ENCODE results near the gene MAP3K20. TPM values are rescaled to one million over a fixed set of nuclear protein-coding genes. Genes with fewer than 3 reads are reported as not detected.

Gene MAP3K20
- total RNA-seq, 2 donors from 2014 or later = 22.6 to 38.9 TPM

- TF ChIP-seq CTCF (IDR thresholded peaks at IDR 0.05) = no peak
- no peaks in the 10 kb centered on the region for H3K4me1 ChIP-seq
- H3K27me3 ChIP-seq = no peaks in the 10 kb centered on the region
- no peaks in the 10 kb centered on the region for H3K9me3 ChIP-seq
- no peaks in the 10 kb centered on the region for H3K36me3 ChIP-seq
- H3K9ac ChIP-seq (ENCODE audit: low read depth in 2 of 2, low read length in 2 of 2) = no peak overlapping the region
- intact Hi-C loops (cut with DNase I) = no loop called here
- H3K27ac ChIP-seq = peak overlapping the region; percentile 39
- no peak for DNase-seq
- H3K4me3 ChIP-seq = no peak overlapping the region
These were observed 27.1 kb upstream of the MAP3K20 start for GRCh38 chr2:173048522-173048896.

GRCh38 chr2:173048897-173049661, 26.6 kb upstream of the MAP3K20 start:
- intact Hi-C loops (cut with DNase I) = no loop called here

GRCh38 chr2:173049831-173050230, 25.8 kb upstream of the MAP3K20 start:
- no peaks in the 10 kb centered on the region for H3K27me3 ChIP-seq
- H3K4me1 ChIP-seq = no peaks in the 10 kb centered on the region
- TF ChIP-seq CTCF (IDR thresholded peaks at IDR 0.05) = no peak
- H3K36me3 ChIP-seq = no peaks in the 10 kb centered on the region
- intact Hi-C loops (cut with DNase I) = no loop called here
- H3K27ac ChIP-seq = peak overlapping the region; percentile 39
- H3K4me3 ChIP-seq = no peak overlapping the region
- H3K9me3 ChIP-seq = no peaks in the 10 kb centered on the region
- H3K9ac ChIP-seq (ENCODE audit: low read depth in 2 of 2, low read length in 2 of 2) = no peak overlapping the region
- no peak for DNase-seq

More at GRCh38 chr2:173048897-173049661, 26.6 kb upstream of the MAP3K20 start:
- Histone ChIP-seq H3K9ac (ENCODE audit: low read depth in 2 of 2, low read length in 2 of 2) (no peak overlapping the region), H3K27me3 (no peaks in the 10 kb centered on the region), H3K4me3 (no peak overlapping the region), H3K27ac (peak overlapping the region; percentile 39), H3K9me3 (no peaks in the 10 kb centered on the region), H3K36me3 (no peaks in the 10 kb centered on the region), H3K4me1 (no peaks in the 10 kb centered on the region)
- no peak for TF ChIP-seq CTCF (IDR thresholded peaks at IDR 0.05)
- DNase-seq = peak; percentile 58

- H3K4me1 ChIP-seq = no peaks in the 10 kb centered on the region
- intact Hi-C loops (cut with DNase I) = no loop called here
- no peak for TF ChIP-seq CTCF (IDR thresholded peaks at IDR 0.05)
- no peak for DNase-seq
- no peaks in the 10 kb centered on the region for H3K27me3 ChIP-seq
- no peak overlapping the region for H3K9ac ChIP-seq (ENCODE audit: low read depth in 2 of 2, low read length in 2 of 2)
- no peak overlapping the region for H3K4me3 ChIP-seq
- H3K27ac ChIP-seq = no peak overlapping the region
- H3K9me3 ChIP-seq = no peaks in the 10 kb centered on the region
- no peaks in the 10 kb centered on the region for H3K36me3 ChIP-seq
These were observed 25.0 kb upstream of the MAP3K20 start for GRCh38 chr2:173050684-173051083.

- DNase-seq = no peak
- no peaks in the 10 kb centered on the region for H3K9me3 ChIP-seq
- H3K36me3 ChIP-seq = no peaks in the 10 kb centered on the region
- no peak for TF ChIP-seq CTCF (IDR thresholded peaks at IDR 0.05)
- no peak overlapping the region for H3K4me3 ChIP-seq
- no peaks in the 10 kb centered on the region for H3K27me3 ChIP-seq
- intact Hi-C loops (cut with DNase I) = no loop called here
- no peak overlapping the region for H3K27ac ChIP-seq
- H3K4me1 ChIP-seq = no peaks in the 10 kb centered on the region
- no peak overlapping the region for H3K9ac ChIP-seq (ENCODE audit: low read depth in 2 of 2, low read length in 2 of 2)
These were observed 24.0 kb upstream of the MAP3K20 start for GRCh38 chr2:173051463-173052215.

Measured in colonic mucosa (tissue), 4 donors.